ENCODE results near the gene SFXN5.

SFXN5 gene

GRCh38 chr2:72973566-72974435, 97.7 kb downstream of the SFXN5 start:
- peak; percentile 79 for TF ChIP-seq CTCF (conservative IDR thresholded peaks at IDR 0.05; ENCODE audit: control insufficient read depth, insufficient read depth, low read depth, low read length)
- no peak overlapping the region for H3K4me3 ChIP-seq (ENCODE audit: control insufficient read depth, low read depth, low read length)
- DNase-seq (ENCODE audit: low read depth), result peak; percentile 54

GRCh38 chr2:72973137-72973535, 98.4 kb downstream of the SFXN5 start:
- no peak for TF ChIP-seq CTCF (conservative IDR thresholded peaks at IDR 0.05; ENCODE audit: control insufficient read depth, insufficient read depth, low read depth, low read length)
- DNase-seq (ENCODE audit: low read depth), result no peak
- no peak overlapping the region for H3K4me3 ChIP-seq (ENCODE audit: control insufficient read depth, low read depth, low read length)

- TF ChIP-seq CTCF (conservative IDR thresholded peaks at IDR 0.05; ENCODE audit: control insufficient read depth, insufficient read depth, low read depth, low read length), result no peak
- no peak overlapping the region for H3K4me3 ChIP-seq (ENCODE audit: control insufficient read depth, low read depth, low read length)
- no peak for DNase-seq (ENCODE audit: low read depth)
Observed at GRCh38 chr2:72972352-72973136, 99.0 kb downstream of the SFXN5 start.

GRCh38 chr2:72971036-72971435, 100.5 kb downstream of the SFXN5 start:
- DNase-seq (ENCODE audit: low read depth), result no peak
- TF ChIP-seq CTCF (conservative IDR thresholded peaks at IDR 0.05; ENCODE audit: control insufficient read depth, insufficient read depth, low read depth, low read length), result no peak
- no peak overlapping the region for H3K4me3 ChIP-seq (ENCODE audit: control insufficient read depth, low read depth, low read length)

GRCh38 chr2:72969706-72970105, 101.8 kb downstream of the SFXN5 start:
- H3K4me3 ChIP-seq (ENCODE audit: control insufficient read depth, low read depth, low read length), result no peak overlapping the region
- TF ChIP-seq CTCF (conservative IDR thresholded peaks at IDR 0.05; ENCODE audit: control insufficient read depth, insufficient read depth, low read depth, low read length), result no peak
- no peak for DNase-seq (ENCODE audit: low read depth)

GRCh38 chr2:72968286-72968685, 103.2 kb downstream of the SFXN5 start:
- no peak for DNase-seq (ENCODE audit: low read depth)
- H3K4me3 ChIP-seq (ENCODE audit: control insufficient read depth, low read depth, low read length), result no peak overlapping the region
- TF ChIP-seq CTCF (conservative IDR thresholded peaks at IDR 0.05; ENCODE audit: control insufficient read depth, insufficient read depth, low read depth, low read length), result no peak
